Esophagus muscularis mucosa (tissue), 3 donors: Measurements from ENCODE around the gene SLTM.

Experiments used
- CTCF ChIP-seq, 3 experiments: fragments of 200-600 bp in 2 of 3; fragments of 450-650 bp in 1 of 3; sonication (generic) in 2 of 3; IDR thresholded peaks; one replicate each; pipeline ENCODE4 v1.5.1; 2017 to 2019; ENCODE audit warnings: antibody characterized with exemption in 3 of 3, mild to moderate bottlenecking in 2 of 3, moderate library complexity in 1 of 3
- POLR2A ChIP-seq: fragments of 450-650 bp; IDR thresholded peaks from one replicate; pipeline ENCODE4 v1.6.1; 2017; ENCODE audit warnings: antibody characterized with exemption, moderate library complexity, mild to moderate bottlenecking, low read depth

GRCh38 chr15:58983261-58983660, 49.8 kb upstream of the SLTM start:
- TF ChIP-seq CTCF (IDR thresholded peaks at IDR 0.05): no peak
- no peak for TF ChIP-seq POLR2A
